ENCODE measurements around the gene SLC36A1.

DNA sequence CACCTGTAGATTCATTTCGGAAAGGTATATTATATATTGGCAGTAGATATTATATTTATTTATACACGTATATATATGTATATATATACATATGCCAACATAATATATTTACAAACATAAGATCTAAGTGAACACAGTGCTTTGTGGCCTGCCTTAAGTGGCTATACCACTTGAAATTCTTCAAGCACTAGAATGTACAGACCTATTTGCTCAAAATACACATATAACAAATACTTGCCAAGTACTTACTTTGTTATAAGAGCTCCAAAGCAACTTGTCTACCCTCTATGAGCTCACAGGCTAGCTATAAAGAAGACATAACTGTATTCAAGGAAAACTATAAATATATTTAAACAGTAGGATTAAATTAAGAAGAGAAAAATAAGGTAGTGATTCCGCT lies 33.6 kb upstream of the SLC36A1 start:
- TF ChIP-seq, protein P1, sequence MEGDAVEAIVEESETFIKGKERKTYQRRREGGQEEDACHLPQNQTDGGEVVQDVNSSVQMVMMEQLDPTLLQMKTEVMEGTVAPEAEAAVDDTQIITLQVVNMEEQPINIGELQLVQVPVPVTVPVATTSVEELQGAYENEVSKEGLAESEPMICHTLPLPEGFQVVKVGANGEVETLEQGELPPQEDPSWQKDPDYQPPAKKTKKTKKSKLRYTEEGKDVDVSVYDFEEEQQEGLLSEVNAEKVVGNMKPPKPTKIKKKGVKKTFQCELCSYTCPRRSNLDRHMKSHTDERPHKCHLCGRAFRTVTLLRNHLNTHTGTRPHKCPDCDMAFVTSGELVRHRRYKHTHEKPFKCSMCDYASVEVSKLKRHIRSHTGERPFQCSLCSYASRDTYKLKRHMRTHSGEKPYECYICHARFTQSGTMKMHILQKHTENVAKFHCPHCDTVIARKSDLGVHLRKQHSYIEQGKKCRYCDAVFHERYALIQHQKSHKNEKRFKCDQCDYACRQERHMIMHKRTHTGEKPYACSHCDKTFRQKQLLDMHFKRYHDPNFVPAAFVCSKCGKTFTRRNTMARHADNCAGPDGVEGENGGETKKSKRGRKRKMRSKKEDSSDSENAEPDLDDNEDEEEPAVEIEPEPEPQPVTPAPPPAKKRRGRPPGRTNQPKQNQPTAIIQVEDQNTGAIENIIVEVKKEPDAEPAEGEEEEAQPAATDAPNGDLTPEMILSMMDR (IDR thresholded peaks at IDR 0.05) = no peak
- TF ChIP-seq POLR2A (IDR thresholded peaks at IDR 0.05) = no peak

Data from ovary (tissue), 3 donors.